Stimulated activated CD4-positive, alpha-beta T cell treated with anti-CD3 and anti-CD28 coated beads, Interleukin-15, amount 100 ng/mL, for 1 hour (primary cell): ENCODE results near the gene ZNF614.
"Not testable (repeated sequence)": the region's sequence is repeated elsewhere in the genome, so short reads cannot be mapped to it uniquely, and the experiment has no call there.

Experiments used
- DNase-seq, 2 donors: peaks; one replicate each; pipeline ENCODE4 v3.0.0-alpha.2; 2020; ENCODE audit warnings: low read depth in 1 of 2, low spot score in 1 of 2

Gene ZNF614

GRCh38 chr19:52028027-52028779 is at the start of gene ZNF614:
TSS of gene ZNF614 (minus strand) at chr19:52028379. CDS start at chr19:52025745, 2,634 bp downstream.
- DNase-seq: peak; percentile 64 to 75

- no peak for DNase-seq
Measured at GRCh38 chr19:52070496-52070895, 42.3 kb upstream of the ZNF614 start.

GRCh38 chr19:52069653-52070052 is 41.5 kb upstream of the ZNF614 start:
- DNase-seq: no peak

GRCh38 chr19:52066258-52066863 is 38.2 kb upstream of the ZNF614 start:
- no peak for DNase-seq

GRCh38 chr19:52065399-52065798 is 37.2 kb upstream of the ZNF614 start:
- no peak for DNase-seq

GRCh38 chr19:52056480-52056879 is 28.3 kb upstream of the ZNF614 start:
- DNase-seq: not testable (repeated sequence)

- not testable (repeated sequence) for DNase-seq
Measured at GRCh38 chr19:52051736-52052135, 23.6 kb upstream of the ZNF614 start.

GRCh38 chr19:52048555-52049501 is 20.6 kb upstream of the ZNF614 start, which contains the start of gene ZNF432:
TSS of gene ZNF432 (minus strand) at chr19:52048838. CDS start at chr19:52046868, 1,970 bp downstream.
- peak; percentile 63 to 75 for DNase-seq

GRCh38 chr19:52039169-52039568 is 11.0 kb upstream of the ZNF614 start:
- no peak for DNase-seq

- no peak for DNase-seq
Measured at GRCh38 chr19:52034051-52034728, 6.0 kb upstream of the ZNF614 start.

- no peak for DNase-seq
Measured at GRCh38 chr19:52028780-52029123, 573 bp upstream of the ZNF614 start.

- DNase-seq: not testable (repeated sequence)
Measured at GRCh38 chr19:52026255-52026990, 1.8 kb downstream of the ZNF614 start.

GRCh38 chr19:52024478-52024877 is 3.7 kb downstream of the ZNF614 start:
- not testable (repeated sequence) for DNase-seq

GRCh38 chr19:52022193-52022592 is 6.0 kb downstream of the ZNF614 start:
- DNase-seq: no peak

GRCh38 chr19:52020506-52020905 is 7.7 kb downstream of the ZNF614 start:
- DNase-seq: no peak

GRCh38 chr19:52010674-52011073 is 17.5 kb downstream of the ZNF614 start:
- no peak for DNase-seq

GRCh38 chr19:52007806-52008557 is 20.2 kb downstream of the ZNF614 start, which contains the start of gene ZNF615:
TSS of gene ZNF615 (minus strand) at chr19:52008211. CDS start at chr19:52003711, 4,500 bp downstream.
- peak; percentile 76 to 80 for DNase-seq

- DNase-seq: no peak
Measured at GRCh38 chr19:52007451-52007805, 20.8 kb downstream of the ZNF614 start.

- no peak for DNase-seq
Measured at GRCh38 chr19:51994048-51994644, 34.0 kb downstream of the ZNF614 start.
